DMS153 treated with DMSO at 0.1 percent for 48 hours (cell line): Measurements from ENCODE around the gene COL23A1.

ENCODE experiments used
- DNase-seq: peaks from one replicate; lab custom pipeline; 2025; ENCODE audit not compliant: unreplicated experiment; lab: John Stamatoyannopoulos, UW

The COL23A1 gene

GRCh38 chr5:178557416-178557815 is 32.8 kb downstream of the COL23A1 start:
- DNase-seq: no peak

- no peak for DNase-seq
Observed at GRCh38 chr5:178555771-178556211, 34.4 kb downstream of the COL23A1 start.

GRCh38 chr5:178555005-178555404 is 35.2 kb downstream of the COL23A1 start:
- no peak for DNase-seq

- DNase-seq: no peak
Observed at GRCh38 chr5:178554311-178554710, 35.9 kb downstream of the COL23A1 start.

- DNase-seq: no peak
Observed at GRCh38 chr5:178553517-178553916, 36.7 kb downstream of the COL23A1 start.

GRCh38 chr5:178551468-178551867 is 38.7 kb downstream of the COL23A1 start:
- DNase-seq: no peak

GRCh38 chr5:178551059-178551458 is 39.1 kb downstream of the COL23A1 start:
- DNase-seq: no peak

- DNase-seq: no peak
Observed at GRCh38 chr5:178548746-178549145, 41.4 kb downstream of the COL23A1 start.

GRCh38 chr5:178547753-178548415 is 42.3 kb downstream of the COL23A1 start:
- DNase-seq: no peak

GRCh38 chr5:178547052-178547666 is 43.0 kb downstream of the COL23A1 start:
- no peak for DNase-seq

- DNase-seq: no peak
Observed at GRCh38 chr5:178546675-178547033, 43.5 kb downstream of the COL23A1 start.

GRCh38 chr5:178545941-178546674 is 44.1 kb downstream of the COL23A1 start:
- DNase-seq: no peak

- no peak for DNase-seq
Observed at GRCh38 chr5:178545176-178545575, 45.0 kb downstream of the COL23A1 start.

- no peak for DNase-seq
Observed at GRCh38 chr5:178544166-178544834, 45.9 kb downstream of the COL23A1 start.

GRCh38 chr5:178542455-178542854 is 47.7 kb downstream of the COL23A1 start:
- DNase-seq: no peak

GRCh38 chr5:178540526-178540925 is 49.7 kb downstream of the COL23A1 start:
- DNase-seq: no peak

GRCh38 chr5:178538741-178539229 is 51.4 kb downstream of the COL23A1 start:
- DNase-seq: no peak

- DNase-seq: no peak
Observed at GRCh38 chr5:178537467-178538371, 52.5 kb downstream of the COL23A1 start.

GRCh38 chr5:178536541-178537466 is 53.4 kb downstream of the COL23A1 start:
- DNase-seq: no peak
